Stimulated activated CD8-positive, alpha-beta memory T cell treated with anti-CD3 and anti-CD28 coated beads, Interleukin-12 subunit alpha, Interleukin-12 subunit beta, amount 100 ng/mL, for 24 hours (primary cell): ENCODE results near the gene SINHCAF.
A peak's percentile ranks its signal among the peaks of the same experiment; 100 is the strongest.
"Not testable (repeated sequence)": the region's sequence is repeated elsewhere in the genome, so short reads cannot be mapped to it uniquely, and the experiment has no call there.

Source experiments
- DNase-seq: peaks from one replicate; pipeline ENCODE4 v3.0.0-alpha.2; 2020; ENCODE audit errors: extremely low read depth

SINHCAF gene

GRCh38 chr12:31265722-31266121, 60.2 kb downstream of the SINHCAF start:
- DNase-seq: no peak

- no peak for DNase-seq
Measured at GRCh38 chr12:31263661-31264060, 62.3 kb downstream of the SINHCAF start.

GRCh38 chr12:31261744-31262143, 64.2 kb downstream of the SINHCAF start:
- no peak for DNase-seq

- DNase-seq: no peak
Measured at GRCh38 chr12:31260840-31261239, 65.1 kb downstream of the SINHCAF start.

- no peak for DNase-seq
Measured at GRCh38 chr12:31259136-31259886, 66.6 kb downstream of the SINHCAF start.

- no peak for DNase-seq
Measured at GRCh38 chr12:31257784-31258183, 68.2 kb downstream of the SINHCAF start.

- DNase-seq: not testable (repeated sequence)
Measured at GRCh38 chr12:31251707-31252611, 74.0 kb downstream of the SINHCAF start.

- no peak for DNase-seq
Measured at GRCh38 chr12:31250179-31250578, 75.8 kb downstream of the SINHCAF start.

GRCh38 chr12:31249356-31249755, 76.6 kb downstream of the SINHCAF start:
- DNase-seq: no peak

- no peak for DNase-seq
Measured at GRCh38 chr12:31248815-31249214, 77.1 kb downstream of the SINHCAF start.

- DNase-seq: no peak
Measured at GRCh38 chr12:31248337-31248736, 77.6 kb downstream of the SINHCAF start.

- no peak for DNase-seq
Measured at GRCh38 chr12:31246470-31246850, 79.5 kb downstream of the SINHCAF start.

GRCh38 chr12:31245822-31246469, 80.0 kb downstream of the SINHCAF start:
- no peak for DNase-seq

- DNase-seq: not testable (repeated sequence)
Measured at GRCh38 chr12:31242418-31242817, 83.5 kb downstream of the SINHCAF start.

GRCh38 chr12:31238764-31239387, 87.1 kb downstream of the SINHCAF start:
- peak; percentile 12 for DNase-seq

- DNase-seq: not testable (repeated sequence)
Measured at GRCh38 chr12:31238333-31238732, 87.6 kb downstream of the SINHCAF start.

- DNase-seq: no peak
Measured at GRCh38 chr12:31236998-31237637, 88.8 kb downstream of the SINHCAF start.

GRCh38 chr12:31235868-31236395, 90.0 kb downstream of the SINHCAF start:
- DNase-seq: no peak

- no peak for DNase-seq
Measured at GRCh38 chr12:31234955-31235867, 90.7 kb downstream of the SINHCAF start.
